ENCODE data around the gene OSR1.
A peak's percentile ranks its signal among the peaks of the same experiment; 100 is the strongest.
"Not testable (repeated sequence)": the region's sequence is repeated elsewhere in the genome, so short reads cannot be mapped to it uniquely, and the experiment has no call there.

The OSR1 gene

GRCh38 chr2:19358242-19359020, at the start of gene OSR1:
Gene OSR1 (minus strand): TSS chr2:19358623. CDS start chr2:19353805, 4,818 bp downstream.
- peak; percentile 34 for DNase-seq

GRCh38 chr2:19403785-19404184, 45.4 kb upstream of the OSR1 start:
- DNase-seq, result no peak

GRCh38 chr2:19392191-19392590, 33.8 kb upstream of the OSR1 start:
- no peak for DNase-seq

- DNase-seq, result not testable (repeated sequence)
These were observed 31.0 kb upstream of the OSR1 start for GRCh38 chr2:19389469-19389868.

- no peak for DNase-seq
These were observed 22.1 kb upstream of the OSR1 start for GRCh38 chr2:19380532-19380931.

GRCh38 chr2:19378939-19379338, 20.5 kb upstream of the OSR1 start:
- no peak for DNase-seq

GRCh38 chr2:19377717-19378116, 19.3 kb upstream of the OSR1 start:
- no peak for DNase-seq

GRCh38 chr2:19373352-19373751, 14.9 kb upstream of the OSR1 start:
- DNase-seq, result no peak

GRCh38 chr2:19371996-19372582, 13.7 kb upstream of the OSR1 start:
- DNase-seq, result no peak

- DNase-seq, result no peak
These were observed 11.0 kb upstream of the OSR1 start for GRCh38 chr2:19369341-19369955.

- DNase-seq, result no peak
These were observed 10.3 kb upstream of the OSR1 start for GRCh38 chr2:19368760-19369159.

- no peak for DNase-seq
These were observed 8.9 kb upstream of the OSR1 start for GRCh38 chr2:19367326-19367725.

- DNase-seq, result no peak
These were observed 6.7 kb upstream of the OSR1 start for GRCh38 chr2:19365126-19365525.

GRCh38 chr2:19364014-19364413, 5.6 kb upstream of the OSR1 start:
- DNase-seq, result no peak

- no peak for DNase-seq
These were observed 5.0 kb upstream of the OSR1 start for GRCh38 chr2:19363474-19363778.

GRCh38 chr2:19362755-19363473, 4.5 kb upstream of the OSR1 start:
- DNase-seq, result peak; percentile 66

GRCh38 chr2:19362094-19362754, 3.8 kb upstream of the OSR1 start:
- peak; percentile 7 for DNase-seq

- peak; percentile 34 for DNase-seq
These were observed 3.0 kb upstream of the OSR1 start for GRCh38 chr2:19361325-19361990.

GRCh38 chr2:19360966-19361321, 2.5 kb upstream of the OSR1 start:
- peak; percentile 5 for DNase-seq

GRCh38 chr2:19360266-19360965, 2.0 kb upstream of the OSR1 start:
- no peak for DNase-seq

GRCh38 chr2:19359456-19359855, 1.0 kb upstream of the OSR1 start:
- DNase-seq, result no peak

- DNase-seq, result no peak
These were observed 566 bp upstream of the OSR1 start for GRCh38 chr2:19359021-19359357.

Measured in activated CD4-positive, alpha-beta T cell treated with anti-CD3 and anti-CD28 coated beads for 48 hours (primary cell).